Gastrocnemius medialis (tissue), 4 donors: ENCODE data around the gene SAMD4A. TPM values are rescaled to one million over a fixed set of nuclear protein-coding genes. Genes with fewer than 3 reads are reported as not detected.
A peak's percentile ranks its signal among the peaks of the same experiment; 100 is the strongest.

Experiments
- ATAC-seq, 2 donors: fragments of 150-250 bp; one replicate each; pipeline ENCODE4 v1.9.1; 2016
- DNase-seq, 2 donors: peaks; one replicate each; pipeline ENCODE4 v3.0.0-alpha.2; 2019
- H3K27ac ChIP-seq, 4 donors: fragments of 200-600 bp; sonication (generic); 1 replicate in 1 of 4; 2 replicates in 3 of 4; pipeline ENCODE4 v1.5.1; 2016 to 2018; ENCODE audit warnings: mild to moderate bottlenecking in 2 of 4, moderate library complexity in 1 of 4
- H3K27me3 ChIP-seq, 3 donors: fragments of 200-600 bp; sonication (generic) in 2 of 3; 1 replicate in 1 of 3; 2 replicates in 2 of 3; pipeline versions ENCODE4 v1.5.1 to v1.6.0; 2016 to 2019; ENCODE audit warnings: mild to moderate bottlenecking in 1 of 3, moderate library complexity in 1 of 3
- H3K36me3 ChIP-seq, 2 donors: fragments of 200-600 bp; sonication (generic) in 1 of 2; one replicate each; pipeline ENCODE4 v1.5.1; 2017 to 2018
- H3K4me1 ChIP-seq, 2 donors: fragments of 200-600 bp; sonication (generic) in 1 of 2; one replicate each; pipeline ENCODE4 v1.5.1; 2016 to 2017; ENCODE audit warnings: mild to moderate bottlenecking in 2 of 2
- H3K4me3 ChIP-seq, 4 donors: fragments of 200-600 bp; sonication (generic) in 3 of 4; 1 replicate in 1 of 4; 2 replicates in 3 of 4; pipeline ENCODE4 v1.5.1; 2016 to 2019; ENCODE audit warnings: mild to moderate bottlenecking in 2 of 4
- H3K9me3 ChIP-seq, 3 donors: fragments of 200-600 bp; sonication (generic) in 2 of 3; 1 replicate in 1 of 3; 2 replicates in 2 of 3; pipeline ENCODE4 v1.5.1; 2016 to 2019
- CTCF ChIP-seq, 5 experiments: fragments of 450-650 bp in 3 of 5; fragments of 200-600 bp in 2 of 5; sonication (generic) in 2 of 5; IDR thresholded peaks in 4 of 5; conservative IDR thresholded peaks in 1 of 5; 1 replicate in 4 of 5; 2 replicates in 1 of 5; pipeline ENCODE4 v1.5.1; 2016 to 2019; ENCODE audit warnings: antibody characterized with exemption in 5 of 5, mild to moderate bottlenecking in 3 of 5, moderate library complexity in 3 of 5
- POLR2A ChIP-seq, 2 donors: fragments of 450-650 bp; IDR thresholded peaks; one replicate each; pipeline ENCODE4 v1.6.1; 2017; ENCODE audit warnings: antibody characterized with exemption in 2 of 2, mild to moderate bottlenecking in 2 of 2, moderate library complexity in 2 of 2
- in situ Hi-C, 4 donors: fragments of 200-750 bp; cut with MboI; loops; one replicate each; pipeline versions ENCODE4 v1.15.0 to v1.8.0; 2017; ENCODE audit warnings: low sequenced_read_pairs in 4 of 4
- intact Hi-C: fragments of 100-400 bp; cut with DNase I; formaldehyde crosslinking; loops from one replicate; pipeline ENCODE4 v1.15.1; 2023; ENCODE audit warnings: low total_unique reads
- total RNA-seq, 4 donors: library from RNA; depleted of rRNA; stranded (reverse); fragments of >200 nt; gene quantifications; one replicate each; pipeline versions ENCODE4 v1.1.0 to v1.2.3, GENCODE V29; 2016

SAMD4A gene
- total RNA-seq, 4 donors from 2014 or later: 26.4 to 48.0 (median 42.2) TPM

GRCh38 chr14:54839701-54840119, 272.8 kb downstream of the SAMD4A start:
- DNase-seq: peak; percentile 28 to 69
- H3K27ac ChIP-seq: peak overlapping the region in 3 of 4 donors; percentile 33 to 66 (median 54)
- H3K27me3 ChIP-seq: no peaks in the 10 kb centered on the region
- H3K36me3 ChIP-seq: no peaks in the 10 kb centered on the region
- peak; percentile 73 to 88 for ATAC-seq
- intact Hi-C loops: no loop called here
- in situ Hi-C loops: no loop called here
- TF ChIP-seq POLR2A (IDR thresholded peaks at IDR 0.05): no peak
- no peak for TF ChIP-seq CTCF (IDR thresholded peaks at IDR 0.05 in 4 of 5, conservative IDR thresholded peaks at IDR 0.05 in 1 of 5)
- no peak overlapping the region for H3K4me3 ChIP-seq
- no peaks in the 10 kb centered on the region for H3K9me3 ChIP-seq
- no peaks in the 10 kb centered on the region for H3K4me1 ChIP-seq

- ATAC-seq (peak in 1 of 2 donors; percentile 44), DNase-seq (peak in 1 of 2 donors; percentile 17)
- peak overlapping the region in 3 of 4 donors; percentile 33 to 66 (median 45) for H3K27ac ChIP-seq
- in situ Hi-C loops: no loop called here
- H3K27me3 ChIP-seq: no peaks in the 10 kb centered on the region
- no peaks in the 10 kb centered on the region for H3K36me3 ChIP-seq
- no peaks in the 10 kb centered on the region for H3K4me1 ChIP-seq
- intact Hi-C loops: no loop called here
- no peaks in the 10 kb centered on the region for H3K9me3 ChIP-seq
- TF ChIP-seq CTCF (IDR thresholded peaks at IDR 0.05 in 4 of 5, conservative IDR thresholded peaks at IDR 0.05 in 1 of 5): no peak
- H3K4me3 ChIP-seq: no peak overlapping the region
Measured at GRCh38 chr14:54840336-54840735, 273.4 kb downstream of the SAMD4A start.

DNA sequence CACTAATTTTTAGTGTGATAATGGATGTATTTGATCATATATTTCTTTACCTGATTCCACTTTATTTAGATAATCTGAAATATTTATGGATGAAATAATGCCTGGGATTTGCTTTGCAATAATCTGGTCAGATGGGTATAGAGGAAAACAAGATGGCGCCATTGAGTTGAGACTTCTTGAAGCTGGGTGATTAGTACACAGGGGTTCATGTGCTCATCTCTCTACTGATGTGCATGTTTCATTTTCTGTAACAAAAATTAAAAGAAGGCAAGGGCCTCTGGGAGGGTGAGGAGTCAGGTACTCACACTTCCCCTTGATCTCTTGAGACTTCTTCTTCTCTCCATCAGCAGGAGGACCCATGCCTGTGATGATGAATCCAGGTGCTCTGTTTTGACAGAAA, 273.9 kb downstream of the SAMD4A start:
- no peaks in the 10 kb centered on the region for H3K9me3 ChIP-seq
- no peak for TF ChIP-seq POLR2A (IDR thresholded peaks at IDR 0.05)
- TF ChIP-seq CTCF (IDR thresholded peaks at IDR 0.05 in 4 of 5, conservative IDR thresholded peaks at IDR 0.05 in 1 of 5): no peak
- H3K4me1 ChIP-seq: no peaks in the 10 kb centered on the region
- H3K4me3 ChIP-seq: no peak overlapping the region
- intact Hi-C loops (no loop called here), in situ Hi-C loops (no loop called here)
- ATAC-seq: no peak
- peak overlapping the region in 2 of 4 donors; percentile 33 to 45 for H3K27ac ChIP-seq
- no peaks in the 10 kb centered on the region for H3K36me3 ChIP-seq
- DNase-seq: no peak
- no peaks in the 10 kb centered on the region for H3K27me3 ChIP-seq

Other genes starting within 250 kb of the SAMD4A start
- gene CDKN3, start 170.1 kb upstream of the SAMD4A start, total RNA-seq: 1 to 10 TPM; 1.2 to 5.1 (median 1.6) TPM
- gene CNIH1, start 125.8 kb upstream of the SAMD4A start, total RNA-seq: 100 to 1,000 TPM in 3 of 4 donors, 10 to 100 TPM in 1; 73.4 to 176 (median 136) TPM
- 10 to 100 TPM in 1 of 4 donors, 1 to 10 TPM in 3; 5.0 to 21.7 (median 7.3) TPM for gene GMFB, start 78.1 kb upstream of the SAMD4A start, total RNA-seq
- 10 to 100 TPM; 13.7 to 27.0 (median 20.7) TPM for gene CGRRF1, start 57.2 kb upstream of the SAMD4A start, total RNA-seq